Mesothelial cell of epicardium (in vitro differentiated cells): ENCODE measurements around the gene ENO2. TPM values are rescaled to one million over a fixed set of nuclear protein-coding genes. Genes with fewer than 3 reads are reported as not detected.

Experiments used
- DNase-seq, 2 experiments: peaks; one replicate each; pipeline ENCODE4 v3.0.0; 2021; ENCODE audit warnings: low spot score in 2 of 2; ENCODE audit not compliant: unreplicated experiment in 2 of 2
- H3K27ac Mint-ChIP-seq: 2 replicates; pipeline ENCODE4 v1.8.0; 2021; ENCODE audit warnings: mixed read lengths
- H3K27me3 Mint-ChIP-seq: 2 replicates; pipeline ENCODE4 v1.8.0; 2021; ENCODE audit warnings: low read depth, mixed read lengths
- H3K36me3 Mint-ChIP-seq: 2 replicates; pipeline ENCODE4 v1.8.0; 2021; ENCODE audit warnings: mixed read lengths
- H3K4me1 Mint-ChIP-seq: 2 replicates; pipeline ENCODE4 v1.8.0; 2021; ENCODE audit warnings: mixed read lengths
- H3K4me3 Mint-ChIP-seq: 2 replicates; pipeline ENCODE4 v1.8.0; 2021; ENCODE audit warnings: mild to moderate bottlenecking, moderate library complexity, mixed read lengths
- H3K9me3 Mint-ChIP-seq: 2 replicates; pipeline ENCODE4 v1.8.0; 2021; ENCODE audit warnings: mixed read lengths
- total RNA-seq: library from RNA; stranded (reverse); gene quantifications from 3 replicates; pipeline ENCODE4 v1.2.1, GENCODE V29; 2021
- TF ChIP-seq, protein P1 (sequence below): fragments of 200-600 bp; sonication (generic); IDR thresholded peaks from one replicate; pipeline ENCODE4 v1.5.0; 2021; ENCODE audit warnings: antibody characterized with exemption; ENCODE audit not compliant: unreplicated experiment

ENO2 gene
- total RNA-seq, 1 donor from 2014 or later: 30.7 TPM

DNA sequence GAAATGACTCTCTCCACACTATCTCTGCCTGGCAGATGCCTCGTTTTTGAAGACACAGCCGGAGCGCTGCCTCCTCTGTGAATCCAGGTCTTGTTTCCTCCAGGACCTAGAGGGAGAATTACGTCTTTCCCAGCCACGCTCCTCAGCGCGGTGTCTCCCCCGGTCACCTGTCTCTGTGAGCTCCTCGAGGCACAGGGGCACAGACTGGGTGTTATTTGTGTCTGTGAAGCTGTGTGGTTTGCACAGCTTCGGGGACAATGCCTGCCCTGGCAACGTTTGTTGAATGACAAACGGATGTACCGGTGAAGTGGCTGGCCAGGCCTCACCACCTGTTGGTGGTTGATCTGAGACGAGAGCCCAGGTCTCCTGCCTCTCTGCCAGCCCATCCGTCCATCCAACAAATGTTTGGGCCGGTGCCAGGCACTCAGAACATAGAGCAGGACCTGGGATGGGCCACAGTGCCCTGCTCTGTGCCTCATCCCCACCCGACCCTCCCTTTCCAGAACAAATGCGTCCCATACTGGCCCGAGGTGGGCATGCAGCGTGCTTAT is 42.8 kb downstream of the ENO2 start:
- Mint-ChIP-seq H3K4me1 (peaks cover 11% of the 10 kb centered on the region), H3K9me3 (no peaks in the 10 kb centered on the region), H3K36me3 (no peaks in the 10 kb centered on the region), H3K27me3 (no peaks in the 10 kb centered on the region), H3K4me3 (no peak overlapping the region), H3K27ac (no peak overlapping the region)
- TF ChIP-seq, protein P1, sequence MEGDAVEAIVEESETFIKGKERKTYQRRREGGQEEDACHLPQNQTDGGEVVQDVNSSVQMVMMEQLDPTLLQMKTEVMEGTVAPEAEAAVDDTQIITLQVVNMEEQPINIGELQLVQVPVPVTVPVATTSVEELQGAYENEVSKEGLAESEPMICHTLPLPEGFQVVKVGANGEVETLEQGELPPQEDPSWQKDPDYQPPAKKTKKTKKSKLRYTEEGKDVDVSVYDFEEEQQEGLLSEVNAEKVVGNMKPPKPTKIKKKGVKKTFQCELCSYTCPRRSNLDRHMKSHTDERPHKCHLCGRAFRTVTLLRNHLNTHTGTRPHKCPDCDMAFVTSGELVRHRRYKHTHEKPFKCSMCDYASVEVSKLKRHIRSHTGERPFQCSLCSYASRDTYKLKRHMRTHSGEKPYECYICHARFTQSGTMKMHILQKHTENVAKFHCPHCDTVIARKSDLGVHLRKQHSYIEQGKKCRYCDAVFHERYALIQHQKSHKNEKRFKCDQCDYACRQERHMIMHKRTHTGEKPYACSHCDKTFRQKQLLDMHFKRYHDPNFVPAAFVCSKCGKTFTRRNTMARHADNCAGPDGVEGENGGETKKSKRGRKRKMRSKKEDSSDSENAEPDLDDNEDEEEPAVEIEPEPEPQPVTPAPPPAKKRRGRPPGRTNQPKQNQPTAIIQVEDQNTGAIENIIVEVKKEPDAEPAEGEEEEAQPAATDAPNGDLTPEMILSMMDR: no peak
- no peak for DNase-seq

DNA sequence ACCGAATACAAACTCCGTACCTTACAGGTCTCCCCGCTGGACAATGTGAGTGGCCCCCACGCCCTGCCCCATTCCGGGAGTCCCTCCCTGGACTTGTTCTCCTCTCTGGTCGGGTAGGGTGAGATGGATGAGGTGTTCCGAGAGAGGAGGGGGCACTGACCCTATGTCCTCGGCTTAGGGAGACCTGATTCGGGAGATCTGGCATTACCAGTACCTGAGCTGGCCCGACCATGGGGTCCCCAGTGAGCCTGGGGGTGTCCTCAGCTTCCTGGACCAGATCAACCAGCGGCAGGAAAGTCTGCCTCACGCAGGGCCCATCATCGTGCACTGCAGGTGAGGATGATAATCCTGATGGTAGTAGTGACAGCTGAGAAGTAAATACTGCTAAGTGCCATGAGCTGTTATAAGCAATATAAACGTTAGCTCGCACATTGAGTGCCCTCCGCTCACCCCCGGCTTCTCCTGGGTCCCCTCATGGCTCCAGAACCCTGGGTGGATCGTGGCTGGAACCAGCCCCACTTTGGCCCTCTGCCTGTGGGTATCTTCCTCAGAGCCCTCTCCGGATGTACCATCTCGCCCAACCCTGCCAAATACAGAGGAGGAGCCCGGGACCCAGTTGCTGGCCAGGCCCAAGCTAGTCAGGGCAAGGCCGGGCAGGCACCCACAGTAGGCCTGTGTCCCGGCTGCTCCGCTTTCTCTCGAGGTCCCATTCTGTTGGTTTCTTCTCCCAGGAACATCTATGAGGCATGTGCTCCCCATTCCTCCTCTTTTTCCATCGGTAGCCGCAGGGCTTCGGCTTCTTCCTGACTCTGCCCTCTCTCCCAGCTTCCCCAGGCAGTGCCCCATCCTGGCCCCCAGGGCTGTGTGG is 43.6 kb downstream of the ENO2 start:
- no peaks in the 10 kb centered on the region for H3K36me3 Mint-ChIP-seq
- TF ChIP-seq, protein P1: no peak
- H3K4me3 Mint-ChIP-seq: no peak overlapping the region
- no peaks in the 10 kb centered on the region for H3K9me3 Mint-ChIP-seq
- peaks cover 16% of the 10 kb centered on the region for H3K4me1 Mint-ChIP-seq
- no peak for DNase-seq
- no peak overlapping the region for H3K27ac Mint-ChIP-seq
- no peaks in the 10 kb centered on the region for H3K27me3 Mint-ChIP-seq

DNA sequence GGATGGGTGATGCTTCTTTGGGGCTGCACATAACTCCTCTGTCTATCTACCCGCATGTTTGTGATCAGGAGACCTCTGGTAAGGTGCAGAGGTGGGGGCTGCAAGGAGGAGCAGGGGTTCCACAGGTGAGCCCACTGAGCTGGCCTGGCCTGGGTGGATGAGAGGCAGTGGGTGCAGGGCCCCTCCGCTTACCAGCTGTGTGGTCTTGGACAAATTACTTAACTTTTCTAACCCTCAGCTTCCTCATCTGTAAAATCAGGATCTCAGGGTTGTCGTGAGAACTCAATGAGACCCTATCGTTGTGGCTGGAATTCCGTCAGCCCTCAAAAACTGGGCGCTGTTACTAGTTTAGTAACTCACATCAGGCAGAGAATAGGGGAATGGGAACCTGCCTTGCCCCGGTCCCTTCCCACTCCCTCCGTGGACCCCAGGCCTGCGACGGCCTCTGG is 44.3 kb downstream of the ENO2 start:
- TF ChIP-seq, protein P1: no peak
- no peaks in the 10 kb centered on the region for H3K36me3 Mint-ChIP-seq
- no peak overlapping the region for H3K27ac Mint-ChIP-seq
- H3K27me3 Mint-ChIP-seq: no peaks in the 10 kb centered on the region
- no peak overlapping the region for H3K4me3 Mint-ChIP-seq
- H3K9me3 Mint-ChIP-seq: no peaks in the 10 kb centered on the region
- DNase-seq: no peak
- H3K4me1 Mint-ChIP-seq: peaks cover 16% of the 10 kb centered on the region

DNA sequence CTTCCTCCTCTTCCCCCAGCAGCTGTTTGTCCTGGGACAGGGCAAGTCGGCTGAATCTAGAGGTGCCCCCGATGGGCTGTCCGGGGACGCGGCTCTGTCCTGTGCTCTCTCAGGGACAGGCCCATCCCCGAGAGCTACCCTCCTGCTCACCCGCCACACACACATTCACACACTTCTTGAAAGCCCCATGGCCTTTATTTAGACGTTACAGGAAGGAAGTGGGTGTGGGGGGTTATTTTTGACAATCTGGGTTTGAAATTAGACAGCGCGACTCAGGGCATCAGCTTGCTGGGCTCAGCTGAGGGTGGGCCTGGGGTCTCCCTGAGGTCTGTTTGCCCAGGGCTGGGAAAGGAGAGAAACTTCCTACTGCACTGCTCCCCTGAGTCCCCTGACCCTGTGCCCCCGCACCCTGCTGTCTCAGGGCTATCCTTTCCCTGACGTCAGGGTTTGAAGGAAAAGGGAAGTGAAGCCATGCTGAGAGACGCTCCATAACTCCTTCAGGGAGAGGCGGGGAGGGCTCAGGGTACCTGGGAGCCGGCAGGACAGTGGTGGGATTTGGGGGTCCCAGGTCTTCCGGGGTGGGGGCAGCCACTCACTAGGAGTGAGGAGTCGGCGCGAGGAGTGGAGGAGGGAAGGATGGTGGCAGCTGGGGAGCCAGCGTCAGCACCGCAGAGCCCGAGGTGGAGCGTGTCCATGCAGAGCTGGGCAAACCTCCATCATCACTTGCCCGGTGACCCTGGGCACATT is 44.9 kb downstream of the ENO2 start:
- Mint-ChIP-seq H3K36me3 (no peaks in the 10 kb centered on the region), H3K27me3 (no peaks in the 10 kb centered on the region), H3K4me1 (peaks cover 20% of the 10 kb centered on the region), H3K9me3 (no peaks in the 10 kb centered on the region), H3K27ac (no peak overlapping the region), H3K4me3 (no peak overlapping the region)
- TF ChIP-seq, protein P1: no peak
- DNase-seq: no peak

DNA sequence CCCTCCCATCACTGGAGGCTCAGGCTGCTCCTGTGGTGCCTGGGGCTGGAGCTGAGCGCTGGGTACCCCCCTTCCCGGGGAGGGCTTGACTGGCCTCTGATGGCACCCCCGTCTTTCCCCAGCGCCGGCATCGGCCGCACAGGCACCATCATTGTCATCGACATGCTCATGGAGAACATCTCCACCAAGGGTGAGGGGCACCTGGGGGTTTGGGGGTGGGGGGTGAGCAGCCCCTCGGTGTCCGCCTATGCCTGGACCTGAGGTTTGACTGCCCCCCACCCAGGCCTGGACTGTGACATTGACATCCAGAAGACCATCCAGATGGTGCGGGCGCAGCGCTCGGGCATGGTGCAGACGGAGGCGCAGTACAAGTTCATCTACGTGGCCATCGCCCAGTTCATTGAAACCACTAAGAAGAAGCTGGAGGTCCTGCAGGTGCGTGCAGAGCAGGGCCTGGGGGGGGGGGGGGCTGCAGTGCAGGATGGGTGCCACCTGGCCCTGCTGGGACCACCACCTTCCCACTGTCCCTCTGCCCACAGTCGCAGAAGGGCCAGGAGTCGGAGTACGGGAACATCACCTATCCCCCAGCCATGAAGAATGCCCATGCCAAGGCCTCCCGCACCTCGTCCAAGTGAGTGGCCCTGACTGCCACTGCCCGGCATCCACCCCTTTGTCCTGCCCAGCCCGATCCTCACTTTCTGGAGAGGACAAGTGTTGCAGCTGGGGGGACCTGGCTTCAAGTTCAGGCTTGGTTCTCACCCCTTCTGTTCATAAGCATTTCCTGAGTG is 45.6 kb downstream of the ENO2 start:
- H3K9me3 Mint-ChIP-seq: no peaks in the 10 kb centered on the region
- no peak overlapping the region for H3K27ac Mint-ChIP-seq
- H3K27me3 Mint-ChIP-seq: no peaks in the 10 kb centered on the region
- no peak for DNase-seq
- peaks cover 26% of the 10 kb centered on the region for H3K4me1 Mint-ChIP-seq
- H3K4me3 Mint-ChIP-seq: no peak overlapping the region
- TF ChIP-seq, protein P1: no peak
- H3K36me3 Mint-ChIP-seq: no peaks in the 10 kb centered on the region
